WTC11 (cell line): ENCODE data around the gene PDIA6.

ENCODE experiments used
- ATF1 ChIP-seq: sonication (generic); formaldehyde crosslinking; IDR thresholded peaks from 2 replicates; pipeline ENCODE4 v1.8.1; 2023; ENCODE audit warnings: mild to moderate bottlenecking, moderate library complexity, missing genetic modification reagents
- ATF3 ChIP-seq: sonication (generic); formaldehyde crosslinking; conservative IDR thresholded peaks from 2 replicates; pipeline ENCODE4 v1.8.1; 2022; ENCODE audit warnings: mild to moderate bottlenecking, missing genetic modification reagents
- CBFB ChIP-seq: sonication (generic); formaldehyde crosslinking; IDR thresholded peaks from 2 replicates; pipeline ENCODE4 v1.8.1; 2022; ENCODE audit warnings: mild to moderate bottlenecking, low read depth, missing genetic modification reagents
- CREM ChIP-seq: sonication (generic); formaldehyde crosslinking; IDR thresholded peaks from 2 replicates; pipeline ENCODE4 v1.8.1; 2022; ENCODE audit warnings: mild to moderate bottlenecking, missing genetic modification reagents, moderate library complexity
- CTCF ChIP-seq: fragments of 200-600 bp; IDR thresholded peaks from 2 replicates; pipeline ENCODE4 v1.8.0; 2022; ENCODE audit warnings: antibody characterized with exemption
- EMX1 ChIP-seq: fragments of 250-450 bp; sonication (Bioruptor Pico); IDR thresholded peaks from 2 replicates; pipeline ENCODE4 v1.8.0; 2021; ENCODE audit warnings: mild to moderate bottlenecking
- FOXK1 ChIP-seq: sonication (generic); formaldehyde crosslinking; IDR thresholded peaks from 2 replicates; pipeline ENCODE4 v1.8.0; 2022; ENCODE audit warnings: mild to moderate bottlenecking, moderate library complexity, missing genetic modification reagents
- IRF2 ChIP-seq: sonication (generic); formaldehyde crosslinking; IDR thresholded peaks from 2 replicates; pipeline ENCODE4 v1.8.0; 2022; ENCODE audit warnings: low read depth, missing genetic modification reagents, borderline replicate concordance
- NR2C2 ChIP-seq: sonication (generic); formaldehyde crosslinking; IDR thresholded peaks from 2 replicates; pipeline ENCODE4 v1.8.0; 2022; ENCODE audit warnings: mild to moderate bottlenecking, missing genetic modification reagents
- SP1 ChIP-seq: sonication (generic); formaldehyde crosslinking; conservative IDR thresholded peaks from 2 replicates; pipeline ENCODE4 v1.8.1; 2022; ENCODE audit warnings: missing genetic modification reagents
- STAT6 ChIP-seq: sonication (generic); formaldehyde crosslinking; conservative IDR thresholded peaks from 2 replicates; pipeline ENCODE4 v1.8.1; 2023; ENCODE audit warnings: mild to moderate bottlenecking, low read depth, missing genetic modification reagents, moderate library complexity
- USF2 ChIP-seq: sonication (generic); formaldehyde crosslinking; IDR thresholded peaks from 2 replicates; pipeline ENCODE4 v1.8.1; 2023; ENCODE audit warnings: mild to moderate bottlenecking, missing genetic modification reagents, moderate library complexity

GRCh38 chr2:10817413-10817812, 4.8 kb upstream of the PDIA6 start:
- TF ChIP-seq USF2 (CRISPR knock-in tag) (no peak), CTCF (peak; percentile 49; the same call in 1 of the 2 replicates), CBFB (CRISPR knock-in tag) (no peak), STAT6 (CRISPR knock-in tag) (no peak), EMX1 (CRISPR knock-in tag) (no peak), FOXK1 (no peak), CREM (CRISPR knock-in tag) (no peak), ATF3 (CRISPR knock-in tag) (no peak), SP1 (CRISPR knock-in tag) (no peak), ATF1 (CRISPR knock-in tag) (no peak), IRF2 (CRISPR knock-in tag) (no peak), NR2C2 (CRISPR knock-in tag) (no peak)
